Fibroblast of mammary gland (primary cell): ENCODE results near the gene MET.

ENCODE experiments used
- DNase-seq: peaks from one replicate; pipeline ENCODE4 v3.0.0-alpha.2; 2010; ENCODE audit warnings: low read depth
- H3K4me3 ChIP-seq: 2 replicates; pipeline ENCODE4 v1.5.1; 2011; ENCODE audit warnings: low read depth, mild to moderate bottlenecking, low read length, moderate library complexity; ENCODE audit not compliant: control insufficient read depth
- CTCF ChIP-seq: conservative IDR thresholded peaks from 2 replicates; pipeline ENCODE4 v1.5.1; 2011; ENCODE audit warnings: low read depth, low read length, inconsistent platforms; ENCODE audit not compliant: control insufficient read depth, insufficient read depth

MET gene

DNA sequence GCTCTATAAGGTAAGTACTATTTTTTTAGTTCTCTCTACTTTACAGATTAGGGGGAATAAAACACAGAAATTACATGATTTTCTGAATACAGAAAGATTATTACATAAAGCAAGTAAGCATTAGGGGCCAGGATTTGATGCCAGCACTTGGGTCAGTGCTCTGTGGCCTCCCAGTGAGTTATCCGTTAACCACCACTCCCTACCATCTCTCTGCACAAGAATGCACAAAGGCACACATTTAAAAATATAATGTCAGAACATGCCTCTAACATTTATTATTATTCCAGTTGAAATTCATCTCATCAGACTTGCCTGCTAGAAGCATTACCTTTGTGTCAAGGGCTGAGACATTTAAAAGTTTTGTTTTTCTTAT is 59.0 kb downstream of the MET start:
- no peak for DNase-seq
- no peak overlapping the region for H3K4me3 ChIP-seq
- TF ChIP-seq CTCF: no peak

DNA sequence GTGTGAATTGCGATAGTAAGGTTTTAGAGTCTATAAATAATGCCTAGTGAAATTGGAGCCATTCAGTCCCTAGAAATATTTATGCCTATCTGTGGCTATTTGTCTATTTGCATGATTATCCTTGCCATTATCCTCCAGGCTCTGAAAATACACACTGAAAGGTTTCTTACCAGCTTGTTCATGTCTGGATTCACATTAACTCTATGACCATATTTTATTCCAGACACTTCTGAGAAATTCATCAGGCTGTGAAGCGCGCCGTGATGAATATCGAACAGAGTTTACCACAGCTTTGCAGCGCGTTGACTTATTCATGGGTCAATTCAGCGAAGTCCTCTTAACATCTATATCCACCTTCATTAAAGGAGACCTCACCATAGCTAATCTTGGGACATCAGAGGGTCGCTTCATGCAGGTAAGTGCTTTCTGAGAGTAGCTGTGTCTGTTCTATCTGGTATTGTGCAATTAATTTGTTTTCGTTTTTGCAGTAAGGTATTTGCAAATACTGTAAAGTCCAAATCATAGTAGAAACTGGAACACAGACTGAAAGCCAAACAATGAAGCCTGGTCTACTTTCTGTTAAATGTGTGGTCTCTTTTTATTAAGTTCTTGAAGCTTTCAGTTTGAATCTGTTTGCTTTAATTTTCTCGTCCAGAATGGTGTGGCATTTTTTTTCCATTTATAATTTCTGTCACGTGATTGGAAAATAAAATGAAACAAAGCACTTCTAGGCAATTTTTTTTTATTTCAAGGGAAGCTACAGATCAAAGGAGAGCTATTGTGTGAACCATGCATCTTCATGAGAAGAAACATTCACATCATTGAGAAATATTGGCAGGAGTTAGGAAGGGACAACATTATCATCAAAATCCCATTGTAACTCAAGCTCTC is 59.7 kb downstream of the MET start:
- DNase-seq: no peak
- no peak overlapping the region for H3K4me3 ChIP-seq
- TF ChIP-seq CTCF: no peak

- no peak for DNase-seq
- TF ChIP-seq CTCF: no peak
- H3K4me3 ChIP-seq: no peak overlapping the region
These were observed 61.0 kb downstream of the MET start for GRCh38 chr7:116732788-116733694.

DNA sequence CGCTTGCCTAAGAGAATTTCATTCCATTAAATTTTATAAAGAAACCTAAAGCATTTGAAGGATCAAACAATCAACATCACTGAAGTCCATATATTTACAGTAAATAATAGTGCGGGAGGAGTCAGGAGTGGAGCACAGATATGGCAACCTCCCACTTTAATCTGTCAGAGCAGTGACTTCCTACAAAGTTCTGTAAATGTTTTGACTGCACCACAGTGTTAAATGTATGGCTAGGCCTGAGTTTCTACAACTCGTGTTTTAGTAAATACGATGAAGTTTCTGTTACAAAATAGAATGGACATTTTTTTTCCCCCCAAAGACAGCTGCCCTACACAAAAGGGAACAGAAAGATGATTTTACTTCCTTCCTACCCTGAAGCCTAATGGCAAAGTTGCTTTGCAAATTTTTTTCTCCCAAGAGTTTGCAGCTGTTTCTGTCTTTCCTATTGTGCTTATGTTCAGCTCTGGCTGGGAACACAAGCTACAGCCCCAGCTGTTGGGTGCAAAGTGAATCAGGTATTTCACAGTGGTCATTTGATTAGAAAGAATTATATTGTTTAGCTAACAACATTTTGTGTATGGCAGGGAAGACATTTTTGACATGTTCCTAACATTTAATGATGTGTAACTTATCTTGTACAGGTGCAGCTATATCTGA is 62.1 kb downstream of the MET start:
- TF ChIP-seq CTCF: no peak
- no peak for DNase-seq
- H3K4me3 ChIP-seq: no peak overlapping the region

GRCh38 chr7:116734710-116735109 is 62.7 kb downstream of the MET start:
- no peak for DNase-seq
- no peak overlapping the region for H3K4me3 ChIP-seq
- no peak for TF ChIP-seq CTCF

DNA sequence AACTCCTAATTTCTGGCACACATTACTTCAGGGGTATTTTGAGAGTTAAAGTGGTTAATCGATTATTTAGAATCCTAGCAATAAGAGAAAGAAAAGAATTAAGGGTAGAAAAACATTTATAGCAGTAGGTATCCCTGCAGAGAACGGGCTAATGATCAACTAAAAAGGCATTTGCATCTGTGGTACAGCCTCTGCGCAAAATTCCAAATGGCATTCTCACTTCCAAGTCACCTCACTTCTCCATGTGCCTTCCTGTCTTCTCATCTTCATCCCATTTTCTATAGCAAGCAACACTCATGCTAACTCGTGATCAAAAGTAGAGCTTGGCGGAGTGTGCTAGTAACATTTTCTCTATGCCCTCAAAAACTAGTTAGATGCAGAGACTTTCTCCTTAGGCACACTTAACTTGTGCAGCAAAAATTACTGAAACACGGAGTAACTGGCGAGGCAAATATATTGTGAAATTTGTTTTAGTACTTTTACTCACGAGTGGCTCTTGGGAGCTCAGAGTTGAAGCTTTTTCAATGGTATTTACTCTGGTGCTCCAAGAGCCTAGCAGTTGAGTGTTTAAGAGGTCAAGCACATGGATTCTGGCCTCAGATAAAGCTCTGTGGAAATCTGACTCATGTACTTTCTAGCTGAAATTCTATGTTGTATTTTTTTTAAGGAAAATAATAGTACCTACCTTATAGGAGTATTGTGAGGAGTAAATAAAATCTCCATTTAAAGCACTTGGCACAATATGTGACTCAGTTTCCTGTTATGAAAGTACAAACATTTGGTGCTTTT is 65.1 kb downstream of the MET start:
- no peak for TF ChIP-seq CTCF
- peak; percentile 55 for DNase-seq
- H3K4me3 ChIP-seq: no peak overlapping the region
